Measurements from ENCODE around the gene DLG1. TPM values are rescaled to one million over a fixed set of nuclear protein-coding genes. Genes with fewer than 3 reads are reported as not detected.

The DLG1 gene
- total RNA-seq, 6 donors from 2014 or later = 49.3 to 102 (median 63.2) TPM

DNA sequence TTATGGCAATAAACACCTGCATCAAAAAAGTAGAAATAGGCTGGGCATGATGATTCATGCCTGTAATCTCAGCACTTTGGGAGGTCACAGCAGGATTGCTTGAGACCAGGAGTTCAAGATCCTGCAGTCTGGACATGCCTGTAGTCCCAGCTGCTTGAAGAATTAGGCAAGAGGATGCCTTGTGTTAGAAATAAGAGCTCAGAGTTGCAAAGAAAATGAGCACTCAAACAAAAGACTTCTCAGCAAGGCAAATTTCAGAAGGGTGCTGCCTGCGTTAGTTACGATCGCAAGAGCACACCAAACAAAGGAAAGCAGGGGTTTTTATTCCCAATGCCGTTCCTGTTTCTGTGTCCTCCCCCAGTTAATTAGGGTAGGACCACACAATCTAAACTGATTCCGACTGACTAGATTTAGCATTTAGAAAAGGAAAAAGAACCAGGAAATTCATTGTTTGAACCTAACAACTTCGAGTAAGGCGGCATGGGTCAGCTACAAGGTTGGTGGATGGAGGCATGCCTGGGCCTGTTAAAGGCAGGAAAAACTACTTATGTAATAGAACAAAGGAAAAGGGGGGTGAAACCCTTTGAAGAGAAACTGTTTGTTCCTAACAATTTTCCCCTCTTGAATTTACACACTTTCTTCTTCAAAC lies 55.5 kb downstream of the DLG1 start:
- Histone ChIP-seq H3K4me1 (peaks cover 0 to 3% (median 1%) of the 10 kb centered on the region in 4 donors), H3K4me3 (no peak overlapping the region), H3K27ac (no peak overlapping the region), H3K9me3 (peaks cover 10 to 26% (median 15%) of the 10 kb centered on the region in 4 donors), H3K36me3 (peaks cover 0 to 3% (median 0%) of the 10 kb centered on the region in 4 donors), H3K27me3 (no peaks in the 10 kb centered on the region)
- TF ChIP-seq, protein P1, sequence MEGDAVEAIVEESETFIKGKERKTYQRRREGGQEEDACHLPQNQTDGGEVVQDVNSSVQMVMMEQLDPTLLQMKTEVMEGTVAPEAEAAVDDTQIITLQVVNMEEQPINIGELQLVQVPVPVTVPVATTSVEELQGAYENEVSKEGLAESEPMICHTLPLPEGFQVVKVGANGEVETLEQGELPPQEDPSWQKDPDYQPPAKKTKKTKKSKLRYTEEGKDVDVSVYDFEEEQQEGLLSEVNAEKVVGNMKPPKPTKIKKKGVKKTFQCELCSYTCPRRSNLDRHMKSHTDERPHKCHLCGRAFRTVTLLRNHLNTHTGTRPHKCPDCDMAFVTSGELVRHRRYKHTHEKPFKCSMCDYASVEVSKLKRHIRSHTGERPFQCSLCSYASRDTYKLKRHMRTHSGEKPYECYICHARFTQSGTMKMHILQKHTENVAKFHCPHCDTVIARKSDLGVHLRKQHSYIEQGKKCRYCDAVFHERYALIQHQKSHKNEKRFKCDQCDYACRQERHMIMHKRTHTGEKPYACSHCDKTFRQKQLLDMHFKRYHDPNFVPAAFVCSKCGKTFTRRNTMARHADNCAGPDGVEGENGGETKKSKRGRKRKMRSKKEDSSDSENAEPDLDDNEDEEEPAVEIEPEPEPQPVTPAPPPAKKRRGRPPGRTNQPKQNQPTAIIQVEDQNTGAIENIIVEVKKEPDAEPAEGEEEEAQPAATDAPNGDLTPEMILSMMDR (IDR thresholded peaks at IDR 0.05) = no peak
- no peak for TF ChIP-seq EP300 (IDR thresholded peaks at IDR 0.05)
- TF ChIP-seq POLR2A (IDR thresholded peaks at IDR 0.05) = no peak
- TF ChIP-seq POLR2AphosphoS5 (IDR thresholded peaks at IDR 0.05) = no peak
- DNase-seq (no peak), ATAC-seq (ENCODE audit: low FRiP score in 2 of 2) (no peak)
- 83 to 95% methylated on average over 7 of the region's 7 CpGs for WGBS, 2 donors

DNA sequence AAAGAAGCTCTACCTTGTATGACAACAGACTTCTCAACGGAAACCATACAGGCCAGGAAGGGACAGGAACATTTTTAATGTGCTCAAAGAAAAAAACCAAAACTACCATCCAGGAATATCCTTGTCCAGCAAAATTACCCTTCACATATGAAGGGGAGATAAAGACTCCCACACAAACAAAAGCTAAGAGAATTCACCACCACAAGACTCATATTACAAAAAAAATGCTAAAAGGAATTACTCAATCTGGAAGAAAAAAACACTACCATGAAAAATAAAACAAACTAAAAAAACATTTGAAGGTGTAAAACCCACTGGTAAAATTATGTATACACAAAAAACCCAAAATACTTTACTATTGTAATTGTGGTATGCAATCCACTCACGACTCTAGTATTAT lies 57.2 kb downstream of the DLG1 start:
- Histone ChIP-seq H3K4me1 (peaks cover 0 to 3% (median 1%) of the 10 kb centered on the region in 4 donors), H3K36me3 (peaks cover 0 to 3% (median 0%) of the 10 kb centered on the region in 4 donors), H3K9me3 (peaks cover 10 to 26% (median 14%) of the 10 kb centered on the region in 4 donors), H3K4me3 (no peak overlapping the region), H3K27me3 (no peaks in the 10 kb centered on the region), H3K27ac (no peak overlapping the region)
- DNase-seq (no peak), ATAC-seq (ENCODE audit: low FRiP score in 2 of 2) (no peak)
- TF ChIP-seq POLR2AphosphoS5 (IDR thresholded peaks at IDR 0.05) (no peak), EP300 (IDR thresholded peaks at IDR 0.05) (no peak), POLR2A (IDR thresholded peaks at IDR 0.05) (no peak)
- TF ChIP-seq, protein P1 (IDR thresholded peaks at IDR 0.05) = no peak
- WGBS, 2 donors = 98% methylated on average over 2 of the region's 2 CpGs

DNA sequence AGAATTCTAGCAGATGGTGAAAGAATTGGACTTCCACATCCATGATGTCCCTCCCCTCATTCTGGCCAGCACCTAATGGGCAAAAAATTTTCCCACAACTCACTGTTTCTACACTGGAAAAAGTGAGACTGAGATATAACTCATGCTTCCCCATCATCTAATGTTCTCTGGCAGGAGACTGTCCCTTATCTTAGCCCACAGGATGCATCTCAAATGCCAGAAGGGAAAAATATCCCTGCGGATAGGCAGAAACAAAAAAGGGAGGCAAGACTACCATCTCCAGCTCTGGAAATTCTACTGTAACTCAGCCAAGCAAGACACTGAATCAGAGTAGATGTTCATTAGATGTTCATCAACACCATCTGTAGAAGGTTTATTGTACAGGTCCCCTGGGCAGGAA lies 58.6 kb downstream of the DLG1 start:
- Histone ChIP-seq H3K27me3 (no peaks in the 10 kb centered on the region), H3K27ac (no peak overlapping the region), H3K9me3 (peaks cover 10 to 26% (median 14%) of the 10 kb centered on the region in 4 donors), H3K4me3 (no peak overlapping the region), H3K36me3 (peaks cover 0 to 10% (median 1%) of the 10 kb centered on the region in 4 donors), H3K4me1 (peaks cover 0 to 3% (median 1%) of the 10 kb centered on the region in 4 donors)
- 82 to 100% methylated on average over 1 of the region's 1 CpG for WGBS, 2 donors
- TF ChIP-seq POLR2AphosphoS5 (IDR thresholded peaks at IDR 0.05) (no peak), POLR2A (IDR thresholded peaks at IDR 0.05) (no peak), EP300 (IDR thresholded peaks at IDR 0.05) (no peak)
- TF ChIP-seq, protein P1 (IDR thresholded peaks at IDR 0.05) = no peak
- DNase-seq = no peak
- peak in 1 of 2 donors; percentile 16 for ATAC-seq (ENCODE audit: low FRiP score in 2 of 2)

DNA sequence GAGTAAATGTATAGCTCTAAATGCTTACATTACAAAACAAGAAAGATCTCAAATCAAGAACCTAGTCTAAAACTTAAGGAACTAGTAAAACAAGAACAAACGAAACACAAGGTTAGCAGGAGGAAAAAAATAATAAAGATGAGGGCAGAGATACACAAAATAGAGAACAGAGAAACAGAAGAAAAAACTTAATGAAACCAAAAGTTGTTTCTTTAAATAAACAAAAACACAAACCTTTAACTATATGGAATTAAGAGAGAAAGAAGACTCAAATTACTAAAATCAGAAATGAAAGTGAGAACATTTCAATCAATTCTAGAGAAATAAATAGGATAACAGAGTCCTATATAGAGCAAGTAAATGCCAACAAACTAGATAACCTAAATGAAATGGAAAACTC lies 59.6 kb downstream of the DLG1 start:
- Histone ChIP-seq H3K4me1 (peaks cover 0 to 3% (median 1%) of the 10 kb centered on the region in 4 donors), H3K9me3 (peaks cover 10 to 23% (median 14%) of the 10 kb centered on the region in 4 donors), H3K36me3 (peaks cover 0 to 10% (median 0%) of the 10 kb centered on the region in 4 donors), H3K4me3 (no peak overlapping the region), H3K27ac (no peak overlapping the region), H3K27me3 (no peaks in the 10 kb centered on the region)
- ATAC-seq (ENCODE audit: low FRiP score in 2 of 2) = no peak
- no peak for DNase-seq
- TF ChIP-seq EP300 (IDR thresholded peaks at IDR 0.05) (no peak), POLR2AphosphoS5 (IDR thresholded peaks at IDR 0.05) (no peak)
- WGBS, 2 donors = 86 to 89% methylated on average over 1 of the region's 1 CpG

DNA sequence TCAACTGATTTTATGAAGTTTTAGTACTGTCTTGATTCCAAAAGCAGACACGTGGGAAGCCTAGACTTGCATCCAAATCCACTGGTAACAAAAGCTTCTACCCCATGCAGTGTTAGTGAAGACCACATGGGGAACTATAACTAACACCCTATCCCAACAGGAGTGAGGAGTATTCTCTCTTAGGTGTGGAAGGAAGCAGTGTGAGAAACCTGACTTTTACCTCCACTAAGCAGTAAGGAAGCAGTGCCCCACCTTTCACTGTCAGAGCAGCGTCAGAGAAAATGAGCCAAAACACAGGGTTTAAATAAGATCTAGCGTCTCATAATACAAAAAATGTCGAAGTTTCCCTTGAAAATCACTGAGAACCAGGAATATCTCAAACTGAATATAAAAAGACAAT lies 60.5 kb downstream of the DLG1 start:
- TF ChIP-seq POLR2A (IDR thresholded peaks at IDR 0.05) = no peak
- TF ChIP-seq POLR2AphosphoS5 (IDR thresholded peaks at IDR 0.05) = no peak
- TF ChIP-seq, protein P1 (IDR thresholded peaks at IDR 0.05) = no peak
- no peak for TF ChIP-seq EP300 (IDR thresholded peaks at IDR 0.05)
- Histone ChIP-seq H3K27ac (no peak overlapping the region), H3K4me1 (peaks cover 0 to 3% (median 1%) of the 10 kb centered on the region in 4 donors), H3K36me3 (peaks cover 0 to 10% (median 0%) of the 10 kb centered on the region in 4 donors), H3K27me3 (no peaks in the 10 kb centered on the region), H3K9me3 (peaks cover 3 to 16% (median 6%) of the 10 kb centered on the region in 4 donors), H3K4me3 (no peak overlapping the region)
- DNase-seq (no peak), ATAC-seq (ENCODE audit: low FRiP score in 2 of 2) (no peak)
- WGBS, 2 donors = 96 to 97% methylated on average over 4 of the region's 4 CpGs
